Mucosa of rectum (tissue), 2 donors: ENCODE results near the gene CSRP3.

ENCODE experiments used
- H3K27ac ChIP-seq, 2 donors: one replicate each; pipeline ENCODE4 v1.7.0; 2013; ENCODE audit warnings: inconsistent platforms in 2 of 2, low read depth in 2 of 2, low read length in 2 of 2
- H3K27me3 ChIP-seq, 2 donors: one replicate each; pipeline ENCODE4 v1.7.0; 2013; ENCODE audit warnings: low read length in 2 of 2; ENCODE audit not compliant: control insufficient read depth in 2 of 2, insufficient read depth in 2 of 2
- H3K36me3 ChIP-seq, 2 donors: one replicate each; pipeline ENCODE4 v1.7.0; 2013; ENCODE audit warnings: low read length in 2 of 2; ENCODE audit not compliant: control insufficient read depth in 2 of 2, insufficient read depth in 2 of 2
- H3K4me1 ChIP-seq, 2 donors: one replicate each; pipeline ENCODE4 v1.7.0; 2013; ENCODE audit warnings: low read length in 2 of 2, mild to moderate bottlenecking in 1 of 2; ENCODE audit not compliant: control insufficient read depth in 2 of 2, insufficient read depth in 2 of 2
- H3K4me3 ChIP-seq, 2 donors: one replicate each; pipeline ENCODE4 v1.7.0; 2013; ENCODE audit warnings: low read length in 2 of 2
- H3K9ac ChIP-seq, 2 donors: one replicate each; pipeline ENCODE4 v1.7.0; 2013; ENCODE audit warnings: low read length in 2 of 2, low read depth in 1 of 2, mild to moderate bottlenecking in 1 of 2
- H3K9me3 ChIP-seq, 2 donors: one replicate each; pipeline ENCODE4 v1.7.0; 2013; ENCODE audit warnings: low read length in 2 of 2; ENCODE audit not compliant: control insufficient read depth in 2 of 2
- donor health status: healthy.
- donor health status: Normal muscosa, but diverticular disease.

The CSRP3 gene

GRCh38 chr11:19241260-19242178 is 39.7 kb upstream of the CSRP3 start:
- H3K4me3 ChIP-seq = peak overlapping the region; percentile 70 to 76
- H3K27me3 ChIP-seq = peaks cover 0 to 2% of the 10 kb centered on the region in 2 donors
- H3K36me3 ChIP-seq = no peaks in the 10 kb centered on the region
- peak overlapping the region in 1 of 2 donors; percentile 40 for H3K27ac ChIP-seq
- no peaks in the 10 kb centered on the region for H3K9me3 ChIP-seq
- peak overlapping the region in 1 of 2 donors; percentile 62 for H3K9ac ChIP-seq
- peaks cover 24 to 40% of the 10 kb centered on the region in 2 donors for H3K4me1 ChIP-seq

- H3K9ac ChIP-seq = peak within 1 kb of the TSS; percentile 62 to 70
- peaks cover 0 to 2% of the 10 kb centered on the region in 2 donors for H3K27me3 ChIP-seq
- no peaks in the 10 kb centered on the region for H3K36me3 ChIP-seq
- H3K27ac ChIP-seq = peak within 1 kb of the TSS in 1 of 2 donors; percentile 40
- no peaks in the 10 kb centered on the region for H3K9me3 ChIP-seq
- H3K4me1 ChIP-seq = peaks cover 24 to 36% of the 10 kb centered on the region in 2 donors
- H3K4me3 ChIP-seq = peak within 1 kb of the TSS; percentile 76 to 88
Observed at GRCh38 chr11:19240420-19241259, 38.9 kb upstream of the CSRP3 start, which contains the start of gene E2F8. Gene E2F8 (minus strand): TSS chr11:19240945. CDS start chr11:19240121, 824 bp downstream.

GRCh38 chr11:19239039-19239438 is 37.3 kb upstream of the CSRP3 start:
- Histone ChIP-seq H3K27me3 (peaks cover 0 to 2% of the 10 kb centered on the region in 2 donors), H3K27ac (no peak overlapping the region), H3K9ac (no peak overlapping the region), H3K9me3 (no peaks in the 10 kb centered on the region), H3K36me3 (peaks cover 0 to 5% of the 10 kb centered on the region in 2 donors), H3K4me3 (peak overlapping the region in 1 of 2 donors; percentile 29), H3K4me1 (peaks cover 17 to 27% of the 10 kb centered on the region in 2 donors)

GRCh38 chr11:19237813-19238212 is 36.0 kb upstream of the CSRP3 start:
- peaks cover 0 to 2% of the 10 kb centered on the region in 2 donors for H3K27me3 ChIP-seq
- no peak overlapping the region for H3K27ac ChIP-seq
- no peak overlapping the region for H3K4me3 ChIP-seq

GRCh38 chr11:19237381-19237780 is 35.6 kb upstream of the CSRP3 start:
- Histone ChIP-seq H3K9ac (no peak overlapping the region), H3K4me3 (no peak overlapping the region), H3K4me1 (peaks cover 9 to 12% of the 10 kb centered on the region in 2 donors), H3K36me3 (peaks cover 0 to 5% of the 10 kb centered on the region in 2 donors), H3K9me3 (no peaks in the 10 kb centered on the region), H3K27me3 (peaks cover 0 to 2% of the 10 kb centered on the region in 2 donors), H3K27ac (no peak overlapping the region)

More at GRCh38 chr11:19237813-19238212, 36.0 kb upstream of the CSRP3 start:
- H3K9me3 ChIP-seq = no peaks in the 10 kb centered on the region
- H3K9ac ChIP-seq = no peak overlapping the region
- peaks cover 13 to 15% of the 10 kb centered on the region in 2 donors for H3K4me1 ChIP-seq
- H3K36me3 ChIP-seq = peaks cover 0 to 5% of the 10 kb centered on the region in 2 donors

GRCh38 chr11:19234231-19234817 is 32.5 kb upstream of the CSRP3 start:
- peaks cover 0 to 5% of the 10 kb centered on the region in 2 donors for H3K36me3 ChIP-seq
- H3K4me3 ChIP-seq = no peak overlapping the region
- H3K27me3 ChIP-seq = no peaks in the 10 kb centered on the region
- no peaks in the 10 kb centered on the region for H3K9me3 ChIP-seq
- no peak overlapping the region for H3K9ac ChIP-seq
- H3K27ac ChIP-seq = no peak overlapping the region
- H3K4me1 ChIP-seq = peaks cover 0 to 3% of the 10 kb centered on the region in 2 donors

- H3K9ac ChIP-seq = no peak overlapping the region
- no peaks in the 10 kb centered on the region for H3K27me3 ChIP-seq
- H3K9me3 ChIP-seq = no peaks in the 10 kb centered on the region
- H3K4me3 ChIP-seq = no peak overlapping the region
- H3K27ac ChIP-seq = no peak overlapping the region
- H3K4me1 ChIP-seq = no peaks in the 10 kb centered on the region
- peaks cover 0 to 5% of the 10 kb centered on the region in 2 donors for H3K36me3 ChIP-seq
Observed at GRCh38 chr11:19232910-19233503, 31.2 kb upstream of the CSRP3 start.

GRCh38 chr11:19229671-19230070 is 27.9 kb upstream of the CSRP3 start:
- peaks cover 0 to 7% of the 10 kb centered on the region in 2 donors for H3K4me1 ChIP-seq

GRCh38 chr11:19228968-19229367 is 27.2 kb upstream of the CSRP3 start:
- Histone ChIP-seq H3K36me3 (no peaks in the 10 kb centered on the region), H3K9me3 (no peaks in the 10 kb centered on the region), H3K4me3 (no peak overlapping the region), H3K4me1 (peaks cover 0 to 7% of the 10 kb centered on the region in 2 donors), H3K27ac (no peak overlapping the region), H3K27me3 (no peaks in the 10 kb centered on the region), H3K9ac (no peak overlapping the region)

More at GRCh38 chr11:19229671-19230070, 27.9 kb upstream of the CSRP3 start:
- Histone ChIP-seq H3K27ac (no peak overlapping the region), H3K36me3 (peaks cover 0 to 2% of the 10 kb centered on the region in 2 donors), H3K4me3 (no peak overlapping the region), H3K9ac (no peak overlapping the region), H3K27me3 (no peaks in the 10 kb centered on the region), H3K9me3 (no peaks in the 10 kb centered on the region)
